ENCODE measurements around the gene PRDM15.

DNA sequence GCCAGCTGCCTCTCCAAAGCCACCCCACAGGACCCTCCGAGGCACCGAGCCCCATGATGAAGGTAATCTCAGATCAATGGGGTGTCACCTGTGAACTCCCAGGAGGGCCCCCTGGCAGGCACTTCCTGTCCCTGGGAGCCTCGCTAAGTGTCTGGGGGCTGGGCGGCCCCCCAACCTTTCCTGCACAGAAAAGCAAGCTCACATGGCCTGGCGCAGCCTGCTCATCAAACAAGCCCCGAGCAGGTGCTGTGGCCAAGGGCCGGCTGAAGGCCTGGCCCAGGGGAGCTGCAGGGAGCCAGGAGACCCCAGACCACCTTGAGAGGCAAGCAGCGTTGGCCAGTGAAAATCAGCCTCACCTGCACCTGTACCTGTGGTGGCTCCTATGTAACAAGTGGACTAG is 115.1 kb downstream of the PRDM15 start:
- TF ChIP-seq POLR2A (IDR thresholded peaks at IDR 0.05; ENCODE audit: low read depth, low read length) (no peak), POLR2AphosphoS5 (IDR thresholded peaks at IDR 0.05; ENCODE audit: low read depth, low read length) (no peak), TAF1 (IDR thresholded peaks at IDR 0.05; ENCODE audit: low read depth, low read length) (no peak), SPI1 (IDR thresholded peaks at IDR 0.05; ENCODE audit: low read depth, low read length) (no peak)

Measured in GM12891 (cell line).